Fibroblast of peridontal ligament (primary cell): ENCODE measurements around the gene SNX33.
"Not testable (repeated sequence)": the region's sequence is repeated elsewhere in the genome, so short reads cannot be mapped to it uniquely, and the experiment has no call there.

Experiments
- DNase-seq: peaks from one replicate; pipeline ENCODE4 v3.0.0-alpha.2; 2010; ENCODE audit errors: extremely low read depth

The SNX33 gene

GRCh38 chr15:75647370-75648155 lies at the start of gene SNX33:
TSS of gene SNX33 (plus strand) at chr15:75647912. CDS start at chr15:75649103, 1,191 bp downstream.
- DNase-seq = peak; percentile 84

- no peak for DNase-seq
Observed at GRCh38 chr15:75598361-75598760, 49.4 kb upstream of the SNX33 start.

- peak; percentile 31 for DNase-seq
Observed at GRCh38 chr15:75599401-75599800, 48.3 kb upstream of the SNX33 start.

- no peak for DNase-seq
Observed at GRCh38 chr15:75606026-75606425, 41.7 kb upstream of the SNX33 start.

GRCh38 chr15:75606711-75607699 lies 40.7 kb upstream of the SNX33 start:
- no peak for DNase-seq

GRCh38 chr15:75616766-75617165 lies 30.9 kb upstream of the SNX33 start:
- DNase-seq = no peak

- DNase-seq = peak; percentile 93
Observed at GRCh38 chr15:75620058-75620820, 27.5 kb upstream of the SNX33 start.

- DNase-seq = peak; percentile 97
Observed at GRCh38 chr15:75620841-75621391, 26.8 kb upstream of the SNX33 start.

- no peak for DNase-seq
Observed at GRCh38 chr15:75622505-75622904, 25.2 kb upstream of the SNX33 start.

- DNase-seq = peak; percentile 84
Observed at GRCh38 chr15:75625542-75626347, 22.0 kb upstream of the SNX33 start, which contains the start of gene SNUPN. TSS of gene SNUPN (minus strand) at chr15:75625725. CDS start at chr15:75621051, 4,674 bp downstream.

- no peak for DNase-seq
Observed at GRCh38 chr15:75631935-75632334, 15.8 kb upstream of the SNX33 start.

GRCh38 chr15:75633922-75634321 lies 13.8 kb upstream of the SNX33 start:
- not testable (repeated sequence) for DNase-seq

- no peak for DNase-seq
Observed at GRCh38 chr15:75636026-75636425, 11.7 kb upstream of the SNX33 start.

- DNase-seq = no peak
Observed at GRCh38 chr15:75637245-75638009, 10.3 kb upstream of the SNX33 start.

- no peak for DNase-seq
Observed at GRCh38 chr15:75639191-75639708, 8.5 kb upstream of the SNX33 start.

GRCh38 chr15:75639709-75640482 lies 7.8 kb upstream of the SNX33 start, which contains the start of gene IMP3:
TSS of gene IMP3 (minus strand) at chr15:75640224. CDS start at chr15:75640168, 56 bp downstream.
- peak; percentile 96 for DNase-seq

GRCh38 chr15:75640483-75641178 lies 7.1 kb upstream of the SNX33 start:
- peak; percentile 69 for DNase-seq

GRCh38 chr15:75641179-75641503 lies 6.6 kb upstream of the SNX33 start:
- no peak for DNase-seq
